ENCODE results near the gene ENPP6. TPM values are rescaled to one million over a fixed set of nuclear protein-coding genes. Genes with fewer than 3 reads are reported as not detected.

ENPP6 gene
- total and polyA plus RNA-seq, 4 donors, result 0.05 to 0.08 (median 0.05) TPM; not detected in 1

DNA sequence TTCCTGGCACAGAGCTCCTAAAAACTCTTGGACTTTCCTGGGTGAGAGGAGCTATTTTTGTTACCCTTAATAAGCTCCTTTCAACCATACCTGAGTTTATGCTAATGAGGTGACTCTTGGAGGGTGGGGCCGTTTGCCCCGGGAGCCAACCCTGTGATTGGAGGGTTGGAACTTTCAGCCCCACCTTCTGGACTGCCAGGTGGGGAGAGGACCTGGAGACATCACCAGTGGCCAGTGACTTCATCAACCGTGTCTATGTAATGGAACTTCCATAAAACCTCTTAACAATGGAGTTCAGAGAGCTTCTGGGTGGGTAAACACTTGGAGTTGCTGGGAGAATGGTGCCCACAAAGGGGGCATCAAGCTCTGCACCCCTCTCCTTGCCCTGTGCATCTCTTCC, 17.9 kb upstream of the ENPP6 start:
- no peaks in the 10 kb centered on the region for H3K27me3 ChIP-seq (ENCODE audit: control insufficient read depth in 4 of 4, insufficient read depth in 4 of 4, low read length in 3 of 4)
- WGBS, result 86% methylated on average over 3 of the region's 3 CpGs
- H3K4me3 ChIP-seq (ENCODE audit: low read depth in 1 of 3, low read length in 3 of 3), result no peak overlapping the region
- H3K36me3 ChIP-seq (ENCODE audit: control insufficient read depth in 4 of 4, insufficient read depth in 3 of 4, low read depth in 1 of 4, low read length in 3 of 4), result no peaks in the 10 kb centered on the region
- no peak overlapping the region for H3K9ac ChIP-seq (ENCODE audit: low read depth in 1 of 2, low read length in 2 of 2)
- DNase-seq (ENCODE audit: low spot score), result no peak
- no peaks in the 10 kb centered on the region for H3K9me3 ChIP-seq (ENCODE audit: control insufficient read depth in 4 of 4, low read length in 3 of 4)
- H3K4me1 ChIP-seq (ENCODE audit: control insufficient read depth in 4 of 4, insufficient read depth in 4 of 4, low read length in 3 of 4), result peaks cover 1 to 13% (median 5%) of the 10 kb centered on the region in 4 donors
- TF ChIP-seq FOXA2 (IDR thresholded peaks at IDR 0.05) (no peak), MAX (IDR thresholded peaks at IDR 0.05) (no peak), REST (IDR thresholded peaks at IDR 0.05) (no peak), JUND (IDR thresholded peaks at IDR 0.05) (no peak), NR2F2 (IDR thresholded peaks at IDR 0.05) (no peak), EGR1 (IDR thresholded peaks at IDR 0.05; ENCODE audit: low read depth in 2 of 2) (no peak), FOXA1 (IDR thresholded peaks at IDR 0.05) (no peak), ATF3 (IDR thresholded peaks at IDR 0.05) (no peak), GABPA (IDR thresholded peaks at IDR 0.05 in 1 of 2, conservative IDR thresholded peaks at IDR 0.05 in 1 of 2) (no peak), SP1 (IDR thresholded peaks at IDR 0.05) (no peak), TAF1 (conservative IDR thresholded peaks at IDR 0.05) (no peak), YY1 (IDR thresholded peaks at IDR 0.05) (no peak), HNF4G (IDR thresholded peaks at IDR 0.05) (no peak)
- H3K27ac ChIP-seq (ENCODE audit: low read depth in 1 of 2, low read length in 2 of 2), result no peak overlapping the region

GRCh38 chr4:184234155-184234554, 16.5 kb upstream of the ENPP6 start:
- WGBS, result 68% methylated on average over 4 of the region's 4 CpGs
- DNase-seq (ENCODE audit: low spot score), result no peak
- Histone ChIP-seq H3K27ac (ENCODE audit: low read depth in 1 of 2, low read length in 2 of 2) (no peak overlapping the region), H3K4me3 (ENCODE audit: low read depth in 1 of 3, low read length in 3 of 3) (no peak overlapping the region), H3K9me3 (ENCODE audit: control insufficient read depth in 4 of 4, low read length in 3 of 4) (no peaks in the 10 kb centered on the region), H3K27me3 (ENCODE audit: control insufficient read depth in 4 of 4, insufficient read depth in 4 of 4, low read length in 3 of 4) (no peaks in the 10 kb centered on the region), H3K36me3 (ENCODE audit: control insufficient read depth in 4 of 4, insufficient read depth in 3 of 4, low read depth in 1 of 4, low read length in 3 of 4) (no peaks in the 10 kb centered on the region), H3K4me1 (ENCODE audit: control insufficient read depth in 4 of 4, insufficient read depth in 4 of 4, low read length in 3 of 4) (peaks cover 1 to 13% (median 5%) of the 10 kb centered on the region in 4 donors), H3K9ac (ENCODE audit: low read depth in 1 of 2, low read length in 2 of 2) (no peak overlapping the region)
- TF ChIP-seq HNF4A (conservative IDR thresholded peaks at IDR 0.05), result no peak
- no peak for TF ChIP-seq CTCF (IDR thresholded peaks at IDR 0.05; ENCODE audit: low read depth, low read length, missing input control)
- no peak for TF ChIP-seq HNF4G (IDR thresholded peaks at IDR 0.05)
- TF ChIP-seq SP1 (IDR thresholded peaks at IDR 0.05), result no peak
- TF ChIP-seq FOXA1 (IDR thresholded peaks at IDR 0.05), result no peak
- TF ChIP-seq MAX (IDR thresholded peaks at IDR 0.05), result no peak
- TF ChIP-seq TAF1 (conservative IDR thresholded peaks at IDR 0.05), result no peak
